ENCODE results near the gene RSPH3.
"Not testable (repeated sequence)": the region's sequence is repeated elsewhere in the genome, so short reads cannot be mapped to it uniquely, and the experiment has no call there.

Gene RSPH3

DNA sequence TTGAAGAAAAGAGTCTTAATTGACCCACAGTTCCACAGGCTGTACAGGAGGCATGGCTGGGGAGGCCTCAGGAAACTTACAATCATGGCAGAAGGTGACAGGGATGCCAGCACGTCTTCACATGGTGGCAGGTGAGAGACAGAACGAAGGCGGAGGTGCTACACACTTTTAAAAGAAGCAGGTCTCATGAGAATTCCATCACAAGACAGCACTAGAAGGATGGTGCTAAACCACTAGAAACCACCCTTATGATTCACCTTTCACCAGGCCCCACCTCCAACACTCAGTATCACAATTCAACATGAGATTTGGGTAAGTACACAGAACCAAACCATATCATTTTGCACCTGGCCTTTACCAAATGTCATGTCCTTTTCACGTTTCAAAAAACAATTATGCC, 23.9 kb upstream of the RSPH3 start:
- DNase-seq = no peak

DNA sequence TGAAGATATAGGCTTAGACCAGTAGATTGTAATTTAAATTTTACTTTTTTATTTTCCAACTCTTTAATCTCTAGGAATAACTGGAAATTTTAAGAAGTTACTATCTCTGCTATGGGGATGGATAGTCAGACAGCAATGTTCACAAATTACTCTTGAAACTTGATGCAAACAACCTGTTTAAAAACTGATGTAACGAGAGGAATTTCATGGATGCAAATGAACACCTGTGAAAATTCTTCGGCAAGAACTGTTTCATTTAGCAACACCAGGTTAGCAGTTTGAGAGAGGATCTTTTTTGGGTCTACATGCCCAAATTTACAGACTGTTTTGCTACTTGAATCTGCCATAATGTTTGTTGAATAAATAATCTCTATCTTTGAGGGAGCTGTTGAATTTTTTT, 20.0 kb upstream of the RSPH3 start:
- DNase-seq = no peak

DNA sequence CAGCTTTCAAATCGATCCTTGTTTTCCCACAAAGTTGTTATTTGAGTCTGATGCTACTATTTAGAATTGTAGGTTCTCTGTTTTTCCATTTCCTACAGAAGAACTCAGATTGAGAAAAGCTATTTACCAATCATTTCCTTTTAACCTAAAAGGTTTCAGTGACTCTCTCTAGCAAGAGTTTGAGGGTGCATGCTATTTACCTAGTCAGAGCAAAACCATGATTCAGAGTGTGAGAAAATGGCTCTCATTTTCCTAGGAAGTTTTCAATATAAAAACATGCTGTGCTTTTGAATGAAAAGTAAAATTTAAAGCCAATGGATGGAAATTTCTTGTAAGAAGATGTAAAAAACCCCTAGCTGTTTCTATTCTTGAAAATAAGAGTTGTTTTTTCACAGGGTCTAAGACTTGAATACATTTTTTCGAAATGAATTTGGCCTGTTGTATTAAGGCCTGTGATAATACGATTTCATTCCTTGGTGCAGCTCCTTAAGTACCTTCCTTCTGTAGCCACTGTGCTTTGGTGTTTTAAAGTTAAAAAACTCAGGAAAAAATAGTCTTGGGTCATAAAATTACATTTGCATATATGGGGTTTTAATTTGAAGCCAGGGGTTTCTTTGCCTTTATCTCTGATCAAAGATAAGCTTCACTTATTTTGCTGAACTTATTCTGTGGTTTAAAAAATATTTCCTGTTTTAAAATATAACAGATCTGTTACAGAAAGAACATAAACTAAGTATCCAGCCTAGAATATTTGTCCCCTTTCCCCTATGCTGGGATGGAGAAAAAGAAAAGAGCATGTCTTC, 18.0 kb upstream of the RSPH3 start:
- DNase-seq = no peak

DNA sequence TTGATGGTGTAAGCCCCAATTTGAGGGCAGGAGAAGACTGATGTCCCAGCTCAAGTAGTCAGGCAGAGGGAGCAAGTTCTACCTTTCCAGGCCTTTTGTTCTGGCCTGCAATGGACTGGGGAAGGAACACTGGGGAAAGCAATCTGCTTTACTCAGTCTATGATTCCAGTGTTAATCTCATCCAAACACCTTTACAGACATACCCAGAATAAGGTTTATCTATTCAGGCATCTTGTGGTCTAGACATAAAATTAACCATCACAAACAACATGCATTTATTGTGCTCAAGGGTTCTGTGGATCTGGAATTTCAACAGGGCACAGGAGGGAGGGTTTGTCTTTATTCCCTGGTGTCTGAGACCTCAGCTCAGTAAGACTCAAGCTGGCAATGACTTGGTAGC, 14.4 kb upstream of the RSPH3 start:
- DNase-seq = no peak

DNA sequence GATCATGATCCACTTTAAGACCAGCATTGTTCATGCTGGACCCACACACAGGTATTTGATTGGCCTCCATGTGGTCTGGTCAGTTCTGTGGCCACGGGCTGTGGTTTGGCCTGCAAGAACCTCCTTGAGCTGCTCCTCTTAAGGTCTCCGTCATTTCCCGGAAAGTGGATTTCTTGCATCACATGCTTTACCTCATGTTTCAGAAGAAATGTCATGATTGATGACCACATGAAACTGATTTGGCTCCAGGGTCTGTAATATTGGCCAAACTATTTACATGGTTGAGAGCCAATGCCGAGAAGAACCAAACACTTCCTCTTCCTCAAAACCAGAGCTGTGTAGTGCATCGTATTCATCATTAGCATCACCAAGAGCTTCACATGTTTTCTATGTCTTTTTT, 13.2 kb upstream of the RSPH3 start:
- DNase-seq = no peak

DNA sequence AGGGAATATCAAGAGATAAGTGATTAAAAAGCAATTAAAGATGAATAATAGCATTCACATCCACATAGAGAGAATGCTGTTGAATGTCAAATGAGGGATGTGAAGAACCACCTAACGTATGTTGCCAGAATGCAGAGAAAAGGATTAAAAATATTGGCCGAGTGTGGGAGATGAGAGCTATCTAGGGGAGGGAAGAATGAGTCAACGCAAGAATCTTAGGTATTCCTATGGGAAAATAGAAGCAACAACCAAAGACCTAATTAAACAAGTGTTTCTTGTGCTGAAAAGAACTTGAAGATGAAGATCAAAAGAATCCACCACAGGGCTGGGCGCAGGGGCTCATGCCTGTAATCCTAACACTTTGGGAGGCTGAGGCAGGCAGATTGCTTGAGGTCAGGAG, 12.2 kb upstream of the RSPH3 start:
- no peak for DNase-seq

DNA sequence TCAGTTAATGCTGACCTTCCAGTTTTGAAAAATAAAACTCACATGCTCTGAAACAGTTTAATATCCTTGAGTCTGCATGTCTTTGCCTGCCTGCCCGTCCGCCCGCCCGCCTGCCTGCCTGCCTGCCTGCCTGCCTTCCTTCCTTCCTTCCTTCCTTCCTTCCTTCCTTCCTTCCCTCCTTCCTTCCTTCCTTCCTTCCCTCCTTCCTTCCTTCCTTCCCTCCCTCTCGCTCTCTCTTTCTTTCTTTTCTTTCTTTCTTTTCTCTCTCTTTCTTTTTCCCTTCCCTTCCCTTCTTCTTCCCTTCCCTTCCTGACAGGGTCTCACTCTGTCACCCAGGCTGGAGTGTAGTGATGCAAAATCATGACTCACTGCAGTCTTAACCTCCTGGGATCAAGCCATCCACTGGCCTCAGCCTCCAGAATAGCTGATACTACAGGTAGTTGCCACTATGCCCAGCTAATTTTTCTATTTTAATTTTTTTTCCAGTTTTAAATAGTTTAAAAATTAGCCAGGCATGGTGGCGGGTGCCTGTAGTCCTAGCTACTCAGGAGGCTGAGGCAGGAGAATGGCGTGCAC, 10.1 kb upstream of the RSPH3 start:
- not testable (repeated sequence) for DNase-seq

DNA sequence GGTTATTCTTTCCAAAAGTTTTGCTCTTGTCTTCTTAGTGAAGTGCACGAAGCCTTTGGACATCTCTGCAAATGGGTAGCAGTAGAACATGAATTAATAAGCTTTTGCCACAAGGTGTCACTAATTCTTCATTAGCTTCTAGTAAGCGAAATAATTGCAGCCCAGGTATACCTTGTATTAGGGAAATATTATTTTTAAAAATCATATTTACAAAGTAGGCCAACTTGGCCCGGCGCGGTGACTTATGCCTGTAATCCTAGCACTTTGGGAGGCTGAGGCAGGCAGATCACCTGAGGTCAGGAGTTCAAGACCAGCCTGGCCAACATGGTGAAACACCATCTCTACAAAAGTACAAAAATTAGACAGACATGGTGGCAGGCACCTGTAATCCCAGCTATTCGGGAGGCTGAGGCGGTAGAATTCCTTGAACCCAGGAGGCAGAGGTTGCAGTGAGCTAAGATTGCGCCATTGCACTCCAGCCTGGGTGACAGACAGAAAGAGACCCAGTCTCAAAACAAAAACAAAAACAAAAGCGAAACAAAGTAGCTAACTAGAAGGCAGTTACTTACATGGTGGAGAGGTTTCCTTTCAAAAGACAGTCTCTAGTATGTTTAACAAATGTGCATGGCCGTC, 8.8 kb upstream of the RSPH3 start:
- DNase-seq = no peak

DNA sequence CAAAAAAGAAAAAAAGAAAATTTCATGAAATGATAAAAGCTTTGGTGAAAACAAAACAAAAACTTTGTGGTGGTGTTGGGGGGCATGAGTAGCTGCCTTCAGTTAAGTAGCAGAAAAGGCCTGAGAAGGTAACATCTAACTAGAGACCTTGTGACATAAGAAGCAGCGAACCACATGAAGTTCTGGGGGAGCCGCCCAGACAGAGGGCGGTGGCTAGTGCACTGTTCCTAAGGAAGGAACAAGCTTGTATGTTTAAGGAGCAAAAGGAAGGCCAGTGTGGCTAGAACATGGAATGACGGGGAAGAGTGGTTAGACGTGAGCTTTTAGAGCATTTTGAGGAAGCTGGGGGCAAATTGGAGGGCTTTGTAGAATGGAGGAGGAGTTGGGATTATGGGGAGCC, 7.5 kb upstream of the RSPH3 start:
- DNase-seq = no peak

DNA sequence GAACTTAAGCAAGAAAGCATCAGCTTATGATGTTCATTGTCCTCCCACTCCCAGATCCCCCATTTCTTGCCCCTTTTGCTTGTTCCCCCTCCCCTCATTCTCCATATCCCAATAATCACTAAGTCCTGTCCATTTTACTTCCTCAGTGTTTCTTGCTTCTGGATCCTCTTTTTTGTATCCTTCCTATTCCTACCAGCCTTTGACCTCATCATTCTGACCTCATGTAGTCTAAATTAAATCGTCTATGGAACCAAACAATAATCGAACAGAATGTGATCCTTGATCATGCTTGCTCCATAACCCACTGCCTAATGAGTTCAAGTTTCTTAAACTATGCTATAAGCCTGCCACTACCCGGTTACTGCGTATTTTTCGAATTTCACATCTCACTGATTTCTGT, 5.4 kb upstream of the RSPH3 start:
- DNase-seq = no peak

DNA sequence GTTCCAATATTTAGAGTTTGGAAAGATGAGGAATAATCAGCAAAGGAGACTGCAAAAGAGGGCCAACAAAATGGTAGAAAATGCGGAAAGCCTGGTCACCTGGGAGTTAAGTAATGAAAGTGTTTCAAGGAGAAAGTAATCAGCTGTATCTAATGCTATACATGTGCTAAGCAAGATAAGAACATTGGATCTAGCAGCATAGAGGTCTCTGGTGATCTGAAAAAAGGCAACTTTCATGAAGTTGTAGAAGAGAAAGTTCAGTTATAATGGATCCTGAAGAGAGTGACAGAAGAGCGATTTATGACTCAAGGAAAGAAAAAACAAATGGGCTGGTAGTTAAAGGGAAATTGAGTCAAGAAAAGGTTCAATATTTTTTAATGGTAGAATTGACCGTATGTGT, 4.6 kb upstream of the RSPH3 start:
- no peak for DNase-seq

DNA sequence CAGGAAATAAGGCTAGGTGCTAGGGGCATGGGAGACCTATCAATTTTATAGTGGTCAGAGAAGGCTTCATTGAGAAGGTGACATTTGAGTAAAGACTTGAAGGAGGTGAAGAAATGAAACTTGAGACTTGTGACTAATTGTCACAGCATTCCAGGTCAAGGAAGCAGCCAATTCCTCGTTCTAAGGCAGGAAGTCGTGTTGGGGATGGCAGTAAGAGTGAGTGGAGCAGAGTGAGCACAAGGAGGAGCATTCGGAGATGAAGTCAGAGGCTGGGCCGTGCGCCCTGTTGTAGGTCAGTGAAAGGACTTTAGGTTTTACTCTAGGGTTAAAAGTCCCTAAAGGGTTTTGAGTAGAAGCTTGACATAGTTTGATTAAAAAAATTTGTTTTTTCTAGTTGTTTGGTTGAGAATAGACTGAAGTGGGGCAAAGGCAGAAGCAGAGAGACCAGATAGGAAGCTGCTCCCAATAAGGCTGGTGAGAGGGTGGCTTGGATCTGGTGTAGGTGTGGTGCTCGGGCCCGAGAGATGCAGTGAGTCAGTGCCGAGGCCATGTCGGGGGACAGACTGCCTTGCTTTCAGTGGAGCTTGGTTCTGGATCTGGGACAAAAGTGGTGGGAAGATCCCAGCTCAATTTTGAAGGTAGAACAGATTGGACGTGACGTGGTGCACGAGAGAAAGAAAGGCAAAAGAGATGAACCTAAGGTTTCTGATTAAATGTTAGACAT, 2.6 kb upstream of the RSPH3 start:
- no peak for DNase-seq

DNA sequence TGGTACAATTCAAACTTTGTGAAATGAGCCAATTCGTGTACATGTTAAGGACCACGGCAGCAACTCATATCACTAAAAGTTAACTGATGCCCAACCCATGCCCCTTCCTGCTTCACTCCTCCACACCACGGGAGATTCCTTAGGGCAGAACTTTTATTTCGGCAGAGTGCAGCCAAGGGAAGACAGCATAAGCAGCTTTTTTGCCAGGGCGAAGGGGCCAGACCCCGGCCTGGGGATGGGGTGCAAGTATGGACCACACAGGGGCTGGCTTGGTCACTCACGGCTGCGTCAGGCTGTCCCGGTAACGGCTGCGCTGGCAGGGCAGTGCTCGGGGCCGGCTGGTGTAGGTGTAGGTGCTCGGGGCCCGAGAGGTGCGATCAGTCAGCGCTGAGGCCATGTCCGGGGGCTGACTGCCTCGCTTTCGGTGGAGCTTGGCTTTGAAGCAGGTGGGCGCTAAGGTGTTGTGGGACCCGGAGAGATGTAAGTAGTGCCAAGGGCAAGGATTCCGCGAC, 792 bp downstream of the RSPH3 start:
- DNase-seq = no peak

DNA sequence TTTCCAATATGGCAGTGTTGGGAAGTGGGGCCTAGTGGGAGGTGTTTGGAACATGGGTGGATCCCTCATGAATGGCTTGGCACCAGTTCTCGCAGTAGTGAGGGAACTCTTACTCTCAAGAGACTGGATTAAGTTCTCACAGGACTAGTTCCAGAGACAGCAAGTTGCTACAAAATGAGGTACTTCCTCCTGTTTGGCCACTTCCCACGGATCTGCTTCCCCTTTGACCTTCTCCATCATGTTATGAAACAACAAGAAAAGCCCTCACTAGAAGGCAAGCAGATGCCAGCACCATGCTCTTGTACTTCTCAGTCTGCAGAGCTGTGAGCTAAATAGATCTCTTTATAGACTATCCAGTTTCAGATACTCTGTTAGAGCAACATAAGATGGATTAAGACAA, 3.1 kb downstream of the RSPH3 start:
- no peak for DNase-seq

DNA sequence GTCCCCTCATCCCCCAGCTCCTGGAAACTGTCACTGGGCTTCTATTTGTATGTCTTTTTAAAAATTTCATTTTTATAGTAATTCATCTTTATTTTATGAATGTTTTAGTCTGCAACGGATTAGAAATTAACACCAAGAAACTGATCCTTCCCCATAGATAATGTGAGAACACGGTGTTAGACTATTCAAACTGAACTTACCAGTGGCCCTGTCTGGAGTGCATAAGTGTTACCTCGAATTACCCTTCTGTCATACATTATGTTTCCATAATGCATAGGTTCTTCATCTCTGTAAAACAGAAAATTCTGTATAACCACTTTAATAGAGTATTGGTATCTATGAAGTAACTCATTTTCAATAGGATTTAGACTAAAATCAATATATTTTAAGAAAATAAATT, 6.4 kb downstream of the RSPH3 start:
- DNase-seq = no peak

DNA sequence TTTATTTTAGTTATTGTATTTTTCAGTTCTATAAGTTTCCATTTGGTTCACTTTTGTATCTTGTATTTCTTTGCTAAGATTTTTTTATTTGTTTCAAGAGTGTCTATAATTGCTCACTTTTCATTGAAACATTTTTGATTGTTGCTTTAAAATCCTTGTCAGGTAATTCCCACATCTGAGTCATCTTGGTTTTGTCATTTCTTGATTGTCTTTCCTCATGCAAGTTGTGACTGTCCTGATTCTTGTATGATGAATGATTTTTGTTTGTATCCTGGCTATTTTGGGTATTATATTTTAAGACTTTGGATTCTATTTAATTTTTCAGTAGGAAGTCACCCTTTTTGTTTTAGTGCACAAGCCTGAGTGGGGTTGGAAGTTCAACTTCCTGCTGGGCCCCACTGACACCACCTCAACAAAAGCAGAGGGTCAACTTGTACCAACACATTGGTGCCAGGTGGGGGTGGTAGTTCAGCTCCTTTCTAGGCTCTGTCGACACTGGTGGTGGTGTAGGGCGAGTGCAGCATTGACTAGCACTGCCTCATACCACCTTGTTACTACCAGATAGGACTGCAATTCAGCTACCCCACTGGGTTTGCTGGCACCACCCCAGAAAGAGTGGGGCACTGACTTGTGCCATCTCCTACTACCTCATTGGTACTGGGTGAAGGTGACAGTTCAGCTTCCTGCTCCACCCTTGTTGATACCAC, 8.8 kb downstream of the RSPH3 start:
- DNase-seq = no peak

DNA sequence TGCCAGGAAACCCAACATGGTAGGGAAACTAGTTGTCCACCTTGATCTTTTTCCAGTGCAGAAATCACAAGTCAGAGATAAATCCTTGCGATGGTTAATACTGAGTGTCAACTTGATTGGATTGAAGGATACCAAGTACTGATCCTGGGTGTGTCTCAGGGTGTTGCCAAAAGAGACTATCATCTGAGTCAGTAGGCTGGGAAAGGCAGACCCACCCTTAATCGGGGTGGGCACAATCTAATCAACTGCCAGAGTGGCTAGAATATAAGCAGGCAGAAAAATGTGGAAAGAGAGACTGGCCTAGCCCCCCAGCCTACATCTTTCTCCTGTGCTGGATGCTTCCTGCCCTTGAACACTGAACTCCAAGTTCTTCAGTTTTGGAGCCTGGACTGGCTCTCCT, 10.3 kb downstream of the RSPH3 start:
- not testable (repeated sequence) for DNase-seq

DNA sequence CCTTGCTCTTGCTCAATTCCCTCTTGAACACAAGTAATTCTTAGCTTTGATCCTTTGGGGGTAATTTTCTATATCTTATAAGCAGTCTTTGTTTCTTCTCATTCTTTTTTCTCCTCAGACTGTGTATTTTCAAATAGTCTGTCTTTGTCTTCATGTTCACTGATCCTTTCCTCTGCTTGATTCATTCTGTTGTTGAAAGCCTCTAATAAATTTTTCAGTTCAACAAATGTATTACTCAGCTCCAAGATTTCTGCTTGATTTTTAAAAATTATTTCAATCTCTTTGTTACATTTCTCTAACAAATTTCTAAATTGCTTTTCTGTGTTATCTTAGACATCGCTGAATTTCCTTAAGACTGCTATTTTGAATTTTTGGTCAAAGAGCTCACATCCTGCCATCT, 11.5 kb downstream of the RSPH3 start:
- DNase-seq = no peak

DNA sequence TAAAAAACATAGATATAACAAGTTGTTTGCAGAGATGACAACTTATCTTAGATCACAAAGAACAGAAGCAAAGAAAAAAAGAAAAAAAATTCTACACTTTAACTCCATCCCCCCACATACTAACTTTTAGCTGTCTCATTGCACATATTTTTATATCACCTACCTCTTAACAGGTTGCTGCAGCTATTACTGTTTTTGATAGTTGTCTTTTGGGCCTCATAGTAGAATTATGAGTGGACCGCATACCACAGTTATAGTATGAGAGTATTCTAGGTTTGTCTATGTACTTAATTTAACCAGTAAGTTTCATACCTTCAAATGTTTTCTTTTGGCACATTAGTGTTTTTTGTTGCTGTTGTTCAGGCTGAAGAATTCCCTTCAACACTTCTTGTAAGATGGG, 12.3 kb downstream of the RSPH3 start:
- DNase-seq = no peak

DNA sequence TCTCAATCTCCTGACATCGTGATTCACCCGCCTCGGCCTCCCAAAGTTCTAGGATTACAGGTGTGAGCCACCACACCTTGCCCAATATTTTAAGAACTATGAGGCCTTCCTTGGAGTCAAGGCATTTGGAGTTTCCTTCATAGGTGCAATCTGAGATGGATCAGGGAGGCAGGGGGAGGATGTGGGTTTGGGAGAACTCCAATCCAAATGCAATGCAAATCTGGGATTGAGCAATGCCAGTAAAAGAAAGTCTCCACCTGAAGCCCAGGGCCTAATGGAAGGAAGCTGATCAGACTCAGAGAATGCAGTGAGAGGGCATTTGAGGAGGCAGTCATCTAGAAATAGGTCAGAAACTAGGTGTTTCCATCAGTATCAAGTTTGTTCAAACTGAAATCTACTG, 21.2 kb downstream of the RSPH3 start:
- no peak for DNase-seq

DNA sequence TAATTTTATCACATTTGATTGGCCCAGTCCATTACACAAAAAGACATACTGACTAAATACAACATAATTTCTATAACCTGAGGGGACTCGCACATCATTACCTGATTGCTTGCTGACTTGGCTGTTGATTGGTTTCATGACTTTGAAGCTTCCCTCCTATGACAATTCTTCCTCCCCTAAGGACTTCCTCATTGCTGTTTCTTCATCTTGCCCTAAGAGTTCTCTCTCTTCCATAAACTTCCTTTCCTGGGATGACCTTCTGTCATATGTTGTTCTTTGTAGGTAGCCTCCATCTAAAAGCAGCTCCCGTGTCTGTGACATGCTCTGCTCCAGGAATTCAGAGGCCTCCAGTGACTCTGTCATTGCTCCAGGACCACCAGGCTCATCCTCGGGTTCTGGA, 22.6 kb downstream of the RSPH3 start:
- DNase-seq = no peak

DNA sequence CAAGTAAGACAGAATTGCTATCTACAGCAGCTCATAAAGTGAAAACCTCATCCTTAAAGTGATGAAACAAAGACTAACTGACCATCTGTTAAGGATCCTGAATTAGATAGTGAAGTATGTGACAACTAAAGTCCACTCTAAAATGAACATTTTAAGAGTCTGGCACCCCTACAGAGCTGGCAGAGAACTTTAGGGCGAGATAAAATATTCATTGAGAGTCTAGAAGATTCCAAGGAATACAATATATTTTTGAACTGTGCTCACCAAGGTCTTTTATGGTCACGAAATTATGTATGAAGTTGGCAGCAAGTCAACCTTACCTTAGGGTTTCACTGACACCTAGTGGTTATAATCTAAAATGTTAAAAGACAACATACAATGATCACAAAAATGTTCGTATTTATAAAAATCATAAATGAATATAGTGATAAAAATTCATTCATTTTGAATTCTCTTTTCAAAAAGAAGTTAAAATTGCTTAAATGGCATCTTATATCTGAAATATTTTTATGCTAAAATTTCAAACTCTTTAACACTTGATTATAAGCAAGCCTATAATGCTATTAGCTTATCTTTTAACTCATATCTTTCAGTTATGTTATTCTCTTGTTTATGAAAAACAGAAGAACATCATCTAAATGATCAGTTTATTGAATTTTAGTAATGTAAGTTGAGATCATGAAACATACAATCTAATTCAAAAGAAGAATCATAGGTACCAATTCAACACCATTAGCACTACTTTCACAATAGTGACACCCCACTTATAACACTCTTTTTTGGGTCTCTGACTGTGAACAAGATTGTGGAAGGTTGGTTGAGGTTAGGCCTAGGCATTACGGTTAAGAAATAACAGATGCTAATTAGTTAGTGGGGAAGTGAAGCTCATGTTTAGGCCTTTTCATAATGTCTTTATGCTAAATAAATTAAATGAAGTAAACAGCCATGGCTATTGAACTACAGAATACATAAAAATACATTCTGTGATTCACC, 27.5 kb downstream of the RSPH3 start:
- no peak for DNase-seq
